IMR-90 (cell line): ENCODE data around the gene SLC38A1. TPM values are rescaled to one million over a fixed set of nuclear protein-coding genes. Genes with fewer than 3 reads are reported as not detected.

Experiments used
- ATAC-seq: fragments of 200-7000 bp; cut with Tn5 transposase; 2 replicates; pipeline ENCODE4 v1.9.1; 2020; ENCODE audit warnings: low read depth, mild to moderate bottlenecking, moderate library complexity
- BruUV-seq: library from RNA; stranded (reverse); fragments of 400-500 nt; replicated peaks from 2 replicates; lab custom pipeline; 2021; lab: Mats Ljungman, UMichigan
- CTCF ChIA-PET: fragments of 300-600 bp; formaldehyde crosslinking; extraction: SDS; loops from one replicate; lab custom pipeline; 2021; ENCODE audit warnings: antibody characterized with exemption; lab: Yijun Ruan, JAX
- POLR2A ChIA-PET: fragments of 300-600 bp; sonication (Branson Sonifier 250); formaldehyde crosslinking; loops from one replicate; lab custom pipeline; 2022; ENCODE audit warnings: antibody characterized with exemption; ENCODE audit not compliant: unreplicated experiment; lab: Charles Lee
- DNase-seq: peaks from one replicate; pipeline ENCODE4 v3.0.0; 2013
- H2AFZ ChIP-seq: replicated peaks from 2 replicates; pipeline ENCODE3; 2013; ENCODE audit warnings: low read length, mild to moderate bottlenecking; ENCODE audit not compliant: poor library complexity
- H2AK5ac ChIP-seq: 2 replicates; pipeline ENCODE4 v1.6.1; 2013; ENCODE audit warnings: low read depth, low read length, inconsistent platforms
- H2AK9ac ChIP-seq: replicated peaks from 2 replicates; pipeline ENCODE3; 2013; ENCODE audit warnings: mild to moderate bottlenecking, low read depth, low read length, moderate library complexity; ENCODE audit not compliant: poor library complexity
- H2BK120ac ChIP-seq: 2 replicates; pipeline ENCODE4 v1.6.1; 2013; ENCODE audit warnings: low read depth, low read length, inconsistent platforms
- H2BK15ac ChIP-seq: 3 replicates; pipeline ENCODE4 v1.6.1; 2013; ENCODE audit warnings: low read depth, low read length, inconsistent platforms
- H2BK20ac ChIP-seq: 2 replicates; pipeline ENCODE4 v1.6.1; 2013; ENCODE audit warnings: low read depth, mild to moderate bottlenecking, inconsistent platforms, low read length, moderate library complexity
- H2BK5ac ChIP-seq: 2 replicates; pipeline ENCODE4 v1.6.1; 2013; ENCODE audit warnings: mild to moderate bottlenecking, low read depth, low read length, inconsistent platforms; ENCODE audit not compliant: poor library complexity, severe bottlenecking
- H3K14ac ChIP-seq: replicated peaks from 2 replicates; pipeline ENCODE4 v1.6.1; 2013; ENCODE audit warnings: low read depth, low read length, inconsistent platforms
- H3K18ac ChIP-seq: 2 replicates; pipeline ENCODE4 v1.6.1; 2013; ENCODE audit warnings: low read depth, low read length, control low read depth
- H3K23ac ChIP-seq: 2 replicates; pipeline ENCODE4 v1.6.1; 2013; ENCODE audit warnings: low read depth, low read length, inconsistent platforms
- H3K27ac ChIP-seq: 2 replicates; pipeline ENCODE4 v1.5.1; 2013; ENCODE audit warnings: mild to moderate bottlenecking, control low read depth, low read length; ENCODE audit not compliant: insufficient read depth
- H3K27me3 ChIP-seq: 2 replicates; pipeline ENCODE4 v1.6.1; 2013; ENCODE audit warnings: low read length; ENCODE audit not compliant: control insufficient read depth, insufficient read depth
- H3K36me3 ChIP-seq: 2 replicates; pipeline ENCODE4 v1.6.1; 2013; ENCODE audit warnings: low read length, mixed read lengths; ENCODE audit not compliant: control insufficient read depth, insufficient read depth
- H3K4ac ChIP-seq: 2 replicates; pipeline ENCODE4 v1.6.1; 2013; ENCODE audit warnings: low read depth, low read length, inconsistent platforms
- H3K4me1 ChIP-seq: 2 replicates; pipeline ENCODE4 v1.6.1; 2013; ENCODE audit warnings: low read length, mixed read lengths; ENCODE audit not compliant: control insufficient read depth, insufficient read depth
- H3K4me2 ChIP-seq: 2 replicates; pipeline ENCODE4 v1.6.1; 2013; ENCODE audit warnings: low read depth, mild to moderate bottlenecking, control low read depth, low read length, moderate library complexity
- H3K4me3 ChIP-seq: 2 replicates; pipeline ENCODE4 v1.5.1; 2013; ENCODE audit warnings: low read depth, mild to moderate bottlenecking, control low read depth, low read length, moderate library complexity; ENCODE audit not compliant: insufficient read depth
- H3K56ac ChIP-seq: 2 replicates; pipeline ENCODE4 v1.6.1; 2013; ENCODE audit warnings: low read length, inconsistent platforms; ENCODE audit not compliant: insufficient read depth; ENCODE audit errors: extremely low read depth
- H3K79me1 ChIP-seq, 2 experiments: 2 replicates each; pipeline ENCODE4 v1.6.1; 2013; ENCODE audit warnings: low read length in 2 of 2, inconsistent platforms in 1 of 2, low read depth in 1 of 2
- H3K9ac ChIP-seq: 2 replicates; pipeline ENCODE4 v1.6.1; 2013; ENCODE audit warnings: low read depth, low read length, control low read depth
- H3K9me1 ChIP-seq: 2 replicates; pipeline ENCODE4 v1.6.1; 2013; ENCODE audit warnings: low read length, inconsistent platforms; ENCODE audit not compliant: insufficient read depth
- H3K9me3 ChIP-seq: 2 replicates; pipeline ENCODE4 v1.6.1; 2013; ENCODE audit warnings: low read length; ENCODE audit not compliant: control insufficient read depth, insufficient read depth
- H4K20me1 ChIP-seq: 2 replicates; pipeline ENCODE4 v1.6.1; 2013; ENCODE audit warnings: low read length, inconsistent platforms; ENCODE audit not compliant: insufficient read depth
- H4K5ac ChIP-seq: 2 replicates; pipeline ENCODE4 v1.6.1; 2013; ENCODE audit warnings: mild to moderate bottlenecking, low read depth, low read length, control low read depth
- H4K8ac ChIP-seq, 2 experiments: 2 replicates each; pipeline ENCODE4 v1.6.1; 2013; ENCODE audit warnings: low read depth in 2 of 2, low read length in 2 of 2, control low read depth in 1 of 2, inconsistent platforms in 1 of 2
- H4K91ac ChIP-seq: 2 replicates; pipeline ENCODE4 v1.6.1; 2013; ENCODE audit warnings: low read depth, low read length, inconsistent platforms; ENCODE audit not compliant: insufficient read depth
- BHLHE40 ChIP-seq: fragments of 150-350 bp; IDR thresholded peaks from 2 replicates; pipeline ENCODE4 v1.6.1; 2016; ENCODE audit warnings: mild to moderate bottlenecking, low read depth, low read length
- CEBPB ChIP-seq: IDR thresholded peaks from 2 replicates; pipeline ENCODE4 v1.6.1; 2012; ENCODE audit warnings: low read depth, low read length, improper control_type of control experiment
- CHD1 ChIP-seq: IDR thresholded peaks from 2 replicates; pipeline ENCODE4 v1.6.1; 2012; ENCODE audit warnings: low read depth, low read length, improper control_type of control experiment
- CTCF ChIP-seq: conservative IDR thresholded peaks from 2 replicates; pipeline ENCODE4 v1.5.1; 2012; ENCODE audit warnings: mild to moderate bottlenecking, low read depth, low read length, improper control_type of control experiment
- FOS ChIP-seq: fragments of 150-350 bp; IDR thresholded peaks from 2 replicates; pipeline ENCODE4 v1.6.1; 2016; ENCODE audit warnings: low read depth, low read length
- MAFK ChIP-seq: IDR thresholded peaks from 2 replicates; pipeline ENCODE4 v1.6.1; 2012; ENCODE audit warnings: low read depth, low read length, improper control_type of control experiment
- MAZ ChIP-seq: IDR thresholded peaks from 2 replicates; pipeline ENCODE4 v1.6.1; 2012; ENCODE audit warnings: low read depth, mild to moderate bottlenecking, low read length, improper control_type of control experiment, moderate library complexity, borderline replicate concordance
- MXI1 ChIP-seq: IDR thresholded peaks from 2 replicates; pipeline ENCODE4 v1.6.1; 2012; ENCODE audit warnings: low read depth, mild to moderate bottlenecking, low read length, moderate library complexity, borderline replicate concordance
- NFE2L2 ChIP-seq: fragments of 150-350 bp; IDR thresholded peaks from 2 replicates; pipeline ENCODE4 v1.6.1; 2016; ENCODE audit warnings: low read depth, mild to moderate bottlenecking, low read length
- POLR2A ChIP-seq: IDR thresholded peaks from 2 replicates; pipeline ENCODE4 v1.6.1; 2012; ENCODE audit warnings: mild to moderate bottlenecking, low read depth, low read length
- RAD21 ChIP-seq: IDR thresholded peaks from 2 replicates; pipeline ENCODE4 v1.6.1; 2012; ENCODE audit warnings: low read length, improper control_type of control experiment
- RCOR1 ChIP-seq: IDR thresholded peaks from 2 replicates; pipeline ENCODE4 v1.6.1; 2012; ENCODE audit warnings: mild to moderate bottlenecking, low read length, improper control_type of control experiment; ENCODE audit not compliant: insufficient replicate concordance
- RFX5 ChIP-seq: IDR thresholded peaks from 2 replicates; pipeline ENCODE4 v1.8.0; 2012; ENCODE audit warnings: low read depth, mild to moderate bottlenecking, low read length, moderate library complexity
- SMC3 ChIP-seq: fragments of 150-350 bp; IDR thresholded peaks from 2 replicates; pipeline ENCODE4 v1.6.1; 2016; ENCODE audit warnings: low read depth, mild to moderate bottlenecking, antibody characterized with exemption, low read length, moderate library complexity
- WGBS, 2 experiments: methylation state at CpG; one replicate each; pipeline versions ENCODE4 v1.1.5 to v1.1.7; 2013; ENCODE audit warnings: missing lambda C conversion rate in 2 of 2; ENCODE audit not compliant: insufficient read length in 1 of 2; ENCODE audit errors: extremely low coverage in 2 of 2; 5-methylcytosine and 5-hydroxymethylcytosine counted together
- dilution Hi-C: fragments of 300-500 bp; cut with HindIII; formaldehyde crosslinking; loops from one replicate; pipeline ENCODE4 v1.14.3; 2018; ENCODE audit warnings: low sequenced_read_pairs; ENCODE audit not compliant: unreplicated experiment
- in situ Hi-C: fragments of 300-500 bp; cut with MboI; formaldehyde crosslinking; loops from 3 replicates; pipeline ENCODE4 v1.14.3; 2019; ENCODE audit warnings: low sequenced_read_pairs, inconsistent platforms, mixed read lengths
- intact Hi-C: fragments of 100-400 bp; cut with micrococcal nuclease; formaldehyde crosslinking; loops from 2 replicates; pipeline ENCODE4 v1.10.0; 2022
- polyA plus RNA-seq, 3 experiments: library from polyadenylated mRNA; depleted of rRNA; stranded (reverse); fragments of >200 nt; gene quantifications; 2 replicates each; pipeline ENCODE4 v1.2.3, GENCODE V29; 2012; ENCODE audit warnings: low replicate concordance in 1 of 3
- total RNA-seq: library from RNA; depleted of rRNA; stranded (reverse); fragments of >200 nt; gene quantifications from 2 replicates; pipeline ENCODE4 v1.2.3, GENCODE V29; 2012
- TF ChIP-seq, protein P1 (sequence below): fragments of 150-350 bp; IDR thresholded peaks from 2 replicates; pipeline ENCODE4 v1.6.1; 2017; ENCODE audit warnings: mild to moderate bottlenecking, antibody characterized with exemption, low read length, low read depth

SLC38A1 gene
- total and polyA plus RNA-seq, 2 of the 4 experiments (the other 2 are of a cell fraction), result 22.8 to 61.5 TPM

DNA sequence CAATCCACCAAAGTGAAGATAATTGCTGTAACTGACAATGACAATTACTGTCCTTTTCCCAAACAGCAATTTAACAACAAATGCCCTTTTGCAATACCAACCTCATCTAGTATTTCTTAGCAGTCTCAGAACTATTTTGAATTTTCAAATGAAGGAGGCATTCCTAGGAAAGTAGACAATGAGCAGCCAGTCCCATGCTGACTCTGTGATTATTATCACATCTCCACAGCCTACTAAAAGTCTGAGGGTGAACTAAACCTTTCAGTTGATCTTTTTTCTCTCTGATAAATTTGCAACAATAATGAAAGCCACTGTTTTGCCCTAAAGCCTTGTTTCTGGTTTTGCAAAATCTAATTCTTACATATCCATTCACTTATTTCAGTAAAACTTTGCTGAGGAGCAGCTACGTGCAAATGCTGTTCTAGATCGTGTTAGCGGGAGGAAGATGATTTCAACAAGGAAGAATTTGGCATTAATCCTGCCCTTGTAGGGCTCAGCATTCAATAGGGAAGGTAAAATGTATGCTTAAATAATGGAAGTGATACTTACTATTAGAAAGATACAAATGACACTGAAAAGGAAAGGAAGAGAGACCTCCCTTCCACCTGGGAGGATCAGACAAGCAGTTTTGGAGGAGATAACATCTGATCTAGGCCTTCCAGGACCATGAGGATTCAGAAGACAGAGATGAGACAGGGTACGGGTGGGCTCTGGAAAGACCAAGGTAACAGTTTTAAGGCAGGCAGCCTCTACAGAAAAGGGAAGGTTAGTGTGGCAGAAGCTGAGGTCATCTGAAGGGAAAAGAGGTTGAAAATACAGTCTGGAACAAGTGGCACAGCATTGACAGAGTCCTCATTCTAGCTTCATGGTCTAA lies 47.4 kb downstream of the SLC38A1 start:
- in situ Hi-C loops (no loop called here), dilution Hi-C loops (no loop called here), intact Hi-C loops (loop anchor here (5.0 kb wide), 1 partner anchor 41 kb away; no protein-coding TSS in a partner anchor)
- H3K18ac ChIP-seq, result peak overlapping the region; percentile 54; the same call in 1 of the 2 replicates
- H2AK5ac ChIP-seq, result no peak overlapping the region
- H2BK120ac ChIP-seq, result no peak overlapping the region
- H4K5ac ChIP-seq, result peak overlapping the region; percentile 52; the same call in 1 of the 2 replicates
- no TSS peak for BruUV-seq
- H4K8ac ChIP-seq, result peak overlapping the region in 1 of 2 experiments; percentile 24; a peak in 1 of 4 replicates
- no peaks in the 10 kb centered on the region for H3K9me3 ChIP-seq
- H3K4me2 ChIP-seq, result peak overlapping the region; percentile 42; the same call in 1 of the 2 replicates
- DNase-seq (peak; percentile 55), ATAC-seq (no peak)
- peaks cover 19% of the 10 kb centered on the region for H3K36me3 ChIP-seq
- WGBS, 2 experiments, result no CpG with 5 or more reads among the region's 4 CpGs
- peak overlapping the region; percentile 18; the same call in 1 of the 2 replicates for H3K23ac ChIP-seq
- ChIA-PET CTCF (no interaction called here), POLR2A (interaction anchor here (0.6 kb wide), 1 partner anchor 136 kb away, joined by 3 read pairs; no protein-coding TSS in a partner anchor)
- H3K27ac ChIP-seq, result no peak overlapping the region; the same call in 1 of the 2 replicates
- H3K27me3 ChIP-seq, result no peaks in the 10 kb centered on the region
- H2BK15ac ChIP-seq, result peak overlapping the region; percentile 49; the same call in 1 of the 3 replicates
- no peak overlapping the region for H3K4me3 ChIP-seq
- no peak overlapping the region for H3K56ac ChIP-seq
- H2AFZ ChIP-seq, result no peak overlapping the region
- H2BK5ac ChIP-seq, result peak overlapping the region; percentile 36
- H3K4ac ChIP-seq, result peak overlapping the region; percentile 17
- no peak overlapping the region for H4K91ac ChIP-seq
- no peak overlapping the region; the same call in 1 of the 2 replicates for H2BK20ac ChIP-seq
- H2AK9ac ChIP-seq, result no peak overlapping the region
- H3K14ac ChIP-seq, result peak overlapping the region; percentile 10; the same call in 1 of the 2 replicates
- H3K9me1 ChIP-seq, result peaks cover 23% of the 10 kb centered on the region
- H3K79me1 ChIP-seq, result peaks cover 22 to 74% of the 10 kb centered on the region in 2 experiments
- H3K9ac ChIP-seq, result no peak overlapping the region
- peaks cover 8% of the 10 kb centered on the region for H3K4me1 ChIP-seq
- H4K20me1 ChIP-seq, result peaks cover 18% of the 10 kb centered on the region; the same call in 1 of the 2 replicates
- TF ChIP-seq RAD21 (no peak), CHD1 (no peak), SMC3 (no peak), CTCF (no peak), MXI1 (no peak), POLR2A (no peak), MAFK (no peak), RFX5 (no peak), CEBPB (no peak), NFE2L2 (no peak), MAZ (no peak), BHLHE40 (no peak), RCOR1 (no peak), FOS (no peak)
- TF ChIP-seq, protein P1, sequence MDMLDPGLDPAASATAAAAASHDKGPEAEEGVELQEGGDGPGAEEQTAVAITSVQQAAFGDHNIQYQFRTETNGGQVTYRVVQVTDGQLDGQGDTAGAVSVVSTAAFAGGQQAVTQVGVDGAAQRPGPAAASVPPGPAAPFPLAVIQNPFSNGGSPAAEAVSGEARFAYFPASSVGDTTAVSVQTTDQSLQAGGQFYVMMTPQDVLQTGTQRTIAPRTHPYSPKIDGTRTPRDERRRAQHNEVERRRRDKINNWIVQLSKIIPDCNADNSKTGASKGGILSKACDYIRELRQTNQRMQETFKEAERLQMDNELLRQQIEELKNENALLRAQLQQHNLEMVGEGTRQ, result no peak
